HK-2 (cell line): ENCODE results near the gene BTBD9.

Experiments
- DNase-seq: peaks from one replicate; pipeline ENCODE4 v3.0.0-alpha.2; 2018; ENCODE audit not compliant: unreplicated experiment

Gene BTBD9

DNA sequence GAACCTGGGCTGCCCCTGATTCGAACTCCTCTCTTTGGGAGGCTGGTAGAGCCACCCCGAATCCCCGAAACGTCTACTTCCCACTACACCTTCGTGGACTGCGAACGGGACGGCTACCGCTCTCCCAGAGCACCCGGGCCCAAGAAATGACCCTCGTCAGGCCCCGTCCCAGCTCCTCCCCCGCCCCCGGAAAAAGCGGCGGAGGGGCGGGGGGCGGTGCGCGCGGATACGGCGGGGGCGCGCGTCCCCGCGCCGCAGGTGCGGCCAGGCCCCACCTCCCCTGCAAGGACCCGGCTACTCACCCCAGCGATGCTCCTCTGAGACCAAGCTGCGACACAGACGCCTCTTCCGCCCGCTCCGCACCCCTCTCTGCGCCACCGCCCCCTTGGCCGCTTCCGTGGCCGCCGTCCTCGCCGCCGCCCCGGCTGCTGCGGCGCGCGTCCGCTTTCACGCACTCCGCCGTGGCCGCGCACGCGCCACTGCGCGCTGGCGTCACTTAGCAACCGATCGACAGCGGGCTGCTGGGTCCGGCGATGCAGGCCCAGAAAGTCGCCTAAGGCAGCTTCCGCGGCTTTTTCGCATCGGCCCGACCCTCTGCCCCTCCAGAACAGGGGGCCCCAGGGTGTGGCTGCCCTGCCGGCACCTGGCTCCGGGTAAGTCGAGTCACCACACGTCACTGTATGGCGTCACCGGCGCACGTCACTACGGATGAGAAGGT, at the start of gene BTBD9:
BTBD9 (minus strand) TSS at position 432 of the 718 bp plus-strand sequence.
- peak; percentile 69 for DNase-seq

GRCh38 chr6:38688579-38689087, 48.9 kb upstream of the BTBD9 start:
- DNase-seq: no peak

DNA sequence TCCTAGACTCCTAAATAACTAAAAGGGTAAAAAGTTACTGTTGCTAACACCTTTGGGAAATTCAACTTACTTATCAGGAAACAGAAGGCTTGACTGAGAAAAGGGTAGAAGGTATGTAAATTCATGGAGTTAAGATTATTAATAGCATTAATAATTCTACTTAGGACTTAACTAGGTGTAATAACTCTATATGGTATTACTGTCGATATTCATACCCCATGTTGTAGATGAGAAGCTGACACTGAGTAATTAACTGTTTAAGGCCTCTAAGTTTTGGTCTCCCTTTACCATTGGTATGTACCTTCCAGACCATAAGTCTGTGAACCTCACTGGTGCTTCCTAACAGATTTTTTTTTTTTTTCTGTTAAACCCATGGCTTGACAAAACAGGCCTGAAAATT, 47.8 kb upstream of the BTBD9 start:
- no peak for DNase-seq

DNA sequence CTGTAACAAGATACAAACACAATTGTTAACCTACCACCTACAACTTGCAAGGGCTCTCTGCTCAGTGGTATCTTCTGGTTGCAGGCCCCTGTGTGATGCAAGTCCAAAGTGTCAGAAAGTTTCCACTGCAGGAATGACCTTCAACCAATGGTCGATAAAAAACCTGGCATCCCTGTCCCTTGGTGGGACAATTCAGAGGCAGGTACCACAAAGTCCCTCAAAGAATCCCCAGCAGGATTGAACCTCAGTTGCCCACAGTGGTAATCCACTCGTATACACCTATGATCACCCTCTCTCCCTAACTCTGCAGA, 47.3 kb upstream of the BTBD9 start:
- no peak for DNase-seq

GRCh38 chr6:38686270-38687042, 46.7 kb upstream of the BTBD9 start:
- DNase-seq: no peak

DNA sequence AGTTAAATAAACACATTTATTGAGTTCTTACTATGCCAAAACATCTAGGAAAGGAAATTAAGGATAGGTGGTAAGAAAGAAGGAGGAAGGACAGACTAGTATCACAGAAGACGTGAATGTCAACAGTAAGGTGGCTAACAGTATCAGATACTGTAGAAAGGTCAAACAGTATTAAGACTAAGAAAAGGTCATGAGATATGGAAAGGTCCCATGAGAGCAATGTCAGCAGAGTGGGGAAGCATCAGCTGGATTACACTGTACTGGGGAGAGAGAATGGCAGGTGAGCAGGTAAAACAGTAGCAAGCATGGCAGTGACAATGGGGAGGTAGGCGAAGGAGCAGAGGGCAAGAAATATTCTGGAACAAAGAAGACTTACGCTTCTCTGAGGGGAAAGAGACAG, 45.2 kb upstream of the BTBD9 start:
- DNase-seq: no peak

DNA sequence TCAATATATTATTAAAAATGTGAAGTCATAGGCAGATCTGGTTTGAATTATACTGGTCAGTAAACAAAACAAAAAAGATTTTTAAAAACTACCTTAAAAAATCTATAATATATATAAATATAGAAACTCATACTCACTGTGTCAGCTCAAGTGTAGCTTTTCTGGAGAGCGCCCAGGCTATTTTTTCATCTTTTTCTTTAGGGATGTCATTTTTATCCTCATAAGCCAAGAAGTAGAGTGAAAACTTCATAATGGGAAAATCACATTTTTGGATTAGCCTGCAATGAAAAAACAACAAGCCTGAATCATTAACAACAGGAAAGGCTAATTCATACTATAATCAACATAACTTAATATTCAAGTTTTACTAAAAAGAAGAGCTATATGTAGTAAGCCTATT, 44.5 kb upstream of the BTBD9 start:
- DNase-seq: no peak

GRCh38 chr6:38681850-38682249, 42.1 kb upstream of the BTBD9 start:
- no peak for DNase-seq

DNA sequence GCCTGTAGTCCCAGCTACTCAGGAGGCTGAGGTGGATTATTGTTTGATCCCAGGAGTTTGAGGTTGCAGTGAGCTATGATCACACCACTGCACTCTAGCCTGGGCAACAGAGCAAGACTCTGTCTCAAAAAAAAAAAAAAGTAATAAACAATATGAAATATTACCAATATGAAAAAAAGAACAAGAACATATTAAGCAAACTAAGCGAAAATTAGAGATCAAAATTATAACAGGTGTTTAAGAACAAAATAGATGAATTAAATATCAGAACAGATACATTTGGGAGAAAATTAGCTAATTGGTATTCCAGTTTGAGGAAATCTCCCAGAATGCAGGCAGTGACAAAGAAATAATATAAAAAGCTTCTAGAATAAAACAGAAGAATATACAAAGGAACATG, 39.9 kb upstream of the BTBD9 start:
- DNase-seq: no peak

GRCh38 chr6:38678178-38678760, 38.5 kb upstream of the BTBD9 start:
- DNase-seq: no peak

DNA sequence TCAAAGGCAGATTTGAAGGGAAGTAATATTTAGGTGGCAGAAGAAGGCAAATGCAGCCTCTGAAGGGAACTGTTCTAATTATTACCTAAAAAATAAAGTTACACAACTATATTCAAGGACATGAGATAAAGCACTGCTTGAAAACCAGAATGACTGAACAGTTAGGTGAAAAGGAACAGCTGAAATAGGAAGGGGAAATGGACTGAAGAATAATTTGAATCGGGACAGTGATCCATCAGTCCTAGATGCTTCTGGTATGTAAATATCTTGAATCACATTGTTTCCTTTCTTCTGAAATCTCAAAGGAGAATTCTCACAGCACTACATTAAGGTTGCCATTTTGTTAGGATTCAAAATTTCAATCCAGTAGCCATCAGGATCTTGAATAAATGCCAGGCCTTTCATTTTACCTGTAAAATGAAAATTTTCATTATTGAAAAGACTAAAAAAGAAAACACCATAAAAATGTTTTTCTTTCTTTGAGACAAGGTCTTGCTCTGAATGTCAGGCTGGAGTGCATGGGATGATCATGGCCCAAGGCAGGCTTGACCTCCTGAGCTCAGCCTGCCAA, 37.3 kb upstream of the BTBD9 start:
- DNase-seq: no peak

GRCh38 chr6:38676236-38676973, 36.7 kb upstream of the BTBD9 start:
- no peak for DNase-seq

- DNase-seq: no peak
Observed at GRCh38 chr6:38673397-38674165, 33.9 kb upstream of the BTBD9 start.

GRCh38 chr6:38671885-38672467, 32.2 kb upstream of the BTBD9 start:
- no peak for DNase-seq

GRCh38 chr6:38658418-38659167, 18.9 kb upstream of the BTBD9 start:
- no peak for DNase-seq

- no peak for DNase-seq
Observed at GRCh38 chr6:38656896-38657295, 17.2 kb upstream of the BTBD9 start.

DNA sequence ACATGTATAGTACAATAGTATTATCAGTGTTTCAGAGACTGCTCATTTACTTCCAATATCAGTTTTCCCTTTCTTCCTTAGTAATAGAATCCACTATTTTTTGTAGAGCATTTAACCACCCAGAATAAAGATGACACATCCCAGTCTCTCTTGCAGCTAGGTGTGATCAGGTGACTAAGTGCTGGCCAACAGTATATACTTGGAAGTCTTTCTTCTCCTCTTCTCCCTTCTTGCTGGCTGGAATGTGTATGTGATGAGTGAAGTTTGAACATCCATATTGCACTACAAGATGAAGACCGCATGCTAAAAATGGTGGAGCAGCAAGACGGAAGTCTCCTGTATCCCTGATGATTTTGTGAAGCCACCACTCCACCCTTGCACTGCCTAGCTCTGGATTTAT, 14.5 kb upstream of the BTBD9 start:
- DNase-seq: no peak

DNA sequence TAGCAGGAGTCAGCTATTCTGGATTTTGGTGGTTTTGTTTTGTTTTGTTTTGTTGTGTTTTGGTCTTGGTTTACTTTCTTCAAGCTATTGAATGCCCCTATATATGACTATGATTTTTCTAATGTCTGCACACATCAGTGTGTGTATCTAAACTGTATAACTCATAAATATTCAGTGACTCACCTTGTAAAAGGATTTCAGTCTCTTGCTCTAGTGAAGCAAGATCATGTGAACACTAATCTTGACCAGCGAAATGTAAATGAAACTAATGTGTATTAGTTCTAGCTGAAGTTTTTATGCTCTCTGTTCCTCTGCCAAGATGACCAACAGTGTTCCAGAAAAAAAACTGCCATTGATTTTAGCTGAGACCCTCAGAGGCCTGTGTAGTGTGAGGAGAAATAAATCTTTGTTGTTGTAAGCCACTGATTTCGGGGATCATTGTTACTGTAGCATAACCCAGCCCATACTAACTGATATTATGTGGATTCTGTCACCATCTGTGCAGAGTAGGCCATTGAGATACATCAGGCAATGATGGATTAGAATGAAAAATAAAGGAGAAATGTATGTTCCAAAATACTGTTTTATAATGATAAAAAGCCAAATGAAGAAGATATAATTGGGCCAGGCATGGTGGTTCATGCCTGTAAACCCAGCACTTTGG, 11.5 kb upstream of the BTBD9 start:
- DNase-seq: no peak

- no peak for DNase-seq
Observed at GRCh38 chr6:38650207-38650752, 10.6 kb upstream of the BTBD9 start.
